PFSK-1 (cell line): Measurements from ENCODE around the gene PSMC6.

Experiments
- FOXP2 ChIP-seq: optimal IDR thresholded peaks from 2 replicates; pipeline ENCODE3; 2011; ENCODE audit warnings: borderline replicate concordance, control low read depth, inconsistent platforms; ENCODE audit not compliant: insufficient read depth; ENCODE audit errors: extremely low read length, extremely low read depth
- POLR2AphosphoS5 ChIP-seq: IDR thresholded peaks from 2 replicates; pipeline ENCODE4 v1.6.1; 2012; ENCODE audit warnings: low read depth, mild to moderate bottlenecking, control low read depth, low read length, moderate library complexity
- SIN3A ChIP-seq: IDR thresholded peaks from 2 replicates; pipeline ENCODE4 v1.6.1; 2012; ENCODE audit warnings: mild to moderate bottlenecking, low read length, moderate library complexity, borderline replicate concordance; ENCODE audit not compliant: insufficient read depth
- TAF1 ChIP-seq: IDR thresholded peaks from 2 replicates; pipeline ENCODE4 v1.6.1; 2012; ENCODE audit warnings: low read length, control low read depth, borderline replicate concordance; ENCODE audit not compliant: insufficient read depth
- TF ChIP-seq, protein P1 (sequence below), 2 experiments: IDR thresholded peaks; 2 replicates each; pipeline versions ENCODE4 v1.6.1 to v1.8.0; 2011 to 2012; ENCODE audit warnings: low read depth in 2 of 2, low read length in 2 of 2, control low read depth in 1 of 2, inconsistent platforms in 1 of 2, mild to moderate bottlenecking in 1 of 2, moderate library complexity in 1 of 2; ENCODE audit not compliant: insufficient read depth in 1 of 2

PSMC6 gene

DNA sequence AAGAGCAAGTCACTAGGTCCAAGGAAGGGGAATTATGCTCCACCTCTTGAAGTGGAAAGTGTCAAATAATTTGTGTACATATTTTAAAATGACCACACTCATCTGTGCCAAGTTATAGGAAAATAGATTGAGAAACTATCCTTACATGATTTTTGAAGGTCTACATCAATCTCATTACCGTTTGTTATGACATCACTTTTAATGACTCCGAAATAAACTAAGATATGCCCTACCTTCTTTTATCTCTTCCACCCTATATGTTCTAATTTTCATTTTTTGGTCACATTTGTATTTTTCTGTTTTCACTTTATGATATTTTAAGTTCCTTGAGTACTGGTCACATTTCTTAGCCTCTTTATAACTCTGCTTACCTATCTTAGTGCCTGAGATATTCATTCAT lies 3.3 kb upstream of the PSMC6 start:
- TF ChIP-seq POLR2AphosphoS5 (no peak), SIN3A (no peak)
- TF ChIP-seq, protein P1, sequence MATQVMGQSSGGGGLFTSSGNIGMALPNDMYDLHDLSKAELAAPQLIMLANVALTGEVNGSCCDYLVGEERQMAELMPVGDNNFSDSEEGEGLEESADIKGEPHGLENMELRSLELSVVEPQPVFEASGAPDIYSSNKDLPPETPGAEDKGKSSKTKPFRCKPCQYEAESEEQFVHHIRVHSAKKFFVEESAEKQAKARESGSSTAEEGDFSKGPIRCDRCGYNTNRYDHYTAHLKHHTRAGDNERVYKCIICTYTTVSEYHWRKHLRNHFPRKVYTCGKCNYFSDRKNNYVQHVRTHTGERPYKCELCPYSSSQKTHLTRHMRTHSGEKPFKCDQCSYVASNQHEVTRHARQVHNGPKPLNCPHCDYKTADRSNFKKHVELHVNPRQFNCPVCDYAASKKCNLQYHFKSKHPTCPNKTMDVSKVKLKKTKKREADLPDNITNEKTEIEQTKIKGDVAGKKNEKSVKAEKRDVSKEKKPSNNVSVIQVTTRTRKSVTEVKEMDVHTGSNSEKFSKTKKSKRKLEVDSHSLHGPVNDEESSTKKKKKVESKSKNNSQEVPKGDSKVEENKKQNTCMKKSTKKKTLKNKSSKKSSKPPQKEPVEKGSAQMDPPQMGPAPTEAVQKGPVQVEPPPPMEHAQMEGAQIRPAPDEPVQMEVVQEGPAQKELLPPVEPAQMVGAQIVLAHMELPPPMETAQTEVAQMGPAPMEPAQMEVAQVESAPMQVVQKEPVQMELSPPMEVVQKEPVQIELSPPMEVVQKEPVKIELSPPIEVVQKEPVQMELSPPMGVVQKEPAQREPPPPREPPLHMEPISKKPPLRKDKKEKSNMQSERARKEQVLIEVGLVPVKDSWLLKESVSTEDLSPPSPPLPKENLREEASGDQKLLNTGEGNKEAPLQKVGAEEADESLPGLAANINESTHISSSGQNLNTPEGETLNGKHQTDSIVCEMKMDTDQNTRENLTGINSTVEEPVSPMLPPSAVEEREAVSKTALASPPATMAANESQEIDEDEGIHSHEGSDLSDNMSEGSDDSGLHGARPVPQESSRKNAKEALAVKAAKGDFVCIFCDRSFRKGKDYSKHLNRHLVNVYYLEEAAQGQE (IDR thresholded peaks at IDR 0.05; ENCODE audit: insufficient read depth in 1 of 2, low read depth in 2 of 2, low read length in 2 of 2), result no peak

DNA sequence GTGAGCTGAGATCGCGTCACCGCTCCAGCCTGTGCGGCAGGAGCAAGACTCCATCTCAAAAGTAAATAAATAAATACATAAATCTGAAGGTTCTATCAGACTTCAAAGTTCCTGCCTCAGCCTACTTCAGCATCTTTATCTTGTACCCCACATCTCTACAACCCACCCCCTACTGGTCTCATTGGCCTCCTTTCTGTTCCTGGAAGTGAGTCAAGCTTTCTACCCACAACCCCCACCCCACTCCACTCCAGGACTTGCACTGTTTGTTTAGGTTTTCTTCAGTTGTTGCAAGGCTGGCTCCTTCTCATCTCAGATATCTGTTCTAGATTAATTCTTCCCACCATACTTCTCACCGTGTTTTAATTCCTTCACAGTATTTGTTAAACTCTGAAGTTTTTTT lies 714 bp upstream of the PSMC6 start:
- TF ChIP-seq SIN3A, result no peak
- TF ChIP-seq, protein P1 (IDR thresholded peaks at IDR 0.05; ENCODE audit: insufficient read depth in 1 of 2, low read depth in 2 of 2, low read length in 2 of 2), result no peak
- no peak for TF ChIP-seq TAF1
- no peak for TF ChIP-seq FOXP2
- no peak for TF ChIP-seq POLR2AphosphoS5

DNA sequence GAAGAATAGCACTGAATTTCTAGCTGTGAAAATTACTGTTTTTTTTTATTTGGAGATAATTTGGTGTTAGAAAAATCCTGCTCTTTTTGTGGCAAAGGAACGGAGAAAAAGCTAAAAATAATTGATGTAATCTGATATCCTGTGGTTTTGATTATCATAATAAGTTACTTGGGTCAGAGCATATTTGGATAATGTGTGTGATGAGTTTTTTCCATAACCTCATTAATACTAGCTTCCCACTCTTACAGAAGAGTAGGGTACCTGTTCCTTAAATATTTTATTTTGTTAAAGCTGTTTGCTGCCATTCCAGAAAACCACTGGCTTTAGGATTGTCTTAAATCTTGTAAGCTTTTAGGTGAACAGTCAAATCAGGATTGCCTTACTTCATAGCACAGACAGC lies 4.7 kb downstream of the PSMC6 start:
- TF ChIP-seq SIN3A (no peak), FOXP2 (no peak), TAF1 (no peak), POLR2AphosphoS5 (no peak)
- TF ChIP-seq, protein P1 (IDR thresholded peaks at IDR 0.05; ENCODE audit: insufficient read depth in 1 of 2, low read depth in 2 of 2, low read length in 2 of 2), result no peak

DNA sequence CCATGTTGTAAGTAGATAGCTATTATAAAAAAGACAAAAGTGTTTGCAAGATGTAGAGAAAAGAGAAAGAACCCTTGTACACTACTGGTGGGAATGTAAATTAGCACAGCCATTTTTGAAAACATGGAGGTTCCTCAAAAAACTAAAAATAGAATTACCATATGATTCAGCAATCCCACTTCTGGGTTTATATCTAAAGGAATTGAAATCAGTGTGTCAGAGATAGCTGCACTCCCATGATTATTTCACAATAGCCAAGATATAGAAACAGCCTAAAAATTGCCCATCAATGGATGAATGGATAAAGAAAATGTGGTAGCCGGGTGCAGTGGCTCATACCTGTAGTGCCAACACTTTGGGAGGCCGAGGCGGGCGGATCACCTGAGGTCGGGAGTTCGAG lies 9.2 kb downstream of the PSMC6 start:
- TF ChIP-seq TAF1, result no peak
- TF ChIP-seq POLR2AphosphoS5, result no peak
- TF ChIP-seq, protein P1 (IDR thresholded peaks at IDR 0.05; ENCODE audit: insufficient read depth in 1 of 2, low read depth in 2 of 2, low read length in 2 of 2), result no peak
- TF ChIP-seq SIN3A, result no peak
- no peak for TF ChIP-seq FOXP2

DNA sequence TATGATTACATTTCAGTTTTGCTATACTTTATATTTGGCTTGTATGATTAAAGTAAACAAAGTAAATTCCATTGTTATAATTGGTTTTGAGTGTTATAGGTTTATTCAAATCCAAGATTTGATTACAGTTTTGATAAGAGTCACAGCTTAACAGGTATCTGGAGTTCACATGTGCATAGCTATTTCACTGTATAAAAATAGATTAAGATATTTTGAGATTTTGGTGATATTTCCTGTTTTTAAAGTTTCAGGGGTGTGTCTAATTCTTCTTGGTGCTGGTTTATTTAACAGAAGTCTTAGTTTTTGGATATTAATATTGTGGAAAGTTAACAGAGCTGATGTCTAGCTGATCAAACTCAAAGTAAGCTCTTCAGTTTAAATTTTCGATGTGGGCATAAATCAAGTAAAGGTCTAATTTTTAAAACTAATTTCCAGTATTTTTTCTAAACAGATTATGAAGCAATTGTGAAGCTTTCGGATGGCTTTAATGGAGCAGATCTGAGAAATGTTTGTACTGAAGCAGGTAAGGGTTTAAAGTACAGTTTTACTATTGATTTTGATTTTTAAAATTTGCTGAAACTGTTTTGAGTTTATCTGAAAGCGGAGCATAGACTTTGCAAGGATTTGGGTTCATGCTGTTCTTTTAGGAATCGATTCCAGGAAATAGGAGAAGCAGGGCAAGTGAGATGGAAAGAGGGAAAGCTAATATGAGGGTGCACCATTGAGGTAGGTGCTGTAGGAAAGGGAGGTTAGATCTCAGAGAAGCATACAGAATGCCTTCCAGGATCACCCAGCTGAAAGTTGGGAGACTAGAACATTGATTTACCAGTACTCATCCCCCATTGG lies 16.7 kb downstream of the PSMC6 start:
- no peak for TF ChIP-seq SIN3A
- no peak for TF ChIP-seq TAF1
- TF ChIP-seq FOXP2, result no peak
- TF ChIP-seq POLR2AphosphoS5, result no peak
- TF ChIP-seq, protein P1 (IDR thresholded peaks at IDR 0.05; ENCODE audit: insufficient read depth in 1 of 2, low read depth in 2 of 2, low read length in 2 of 2), result no peak
